Stimulated activated CD4-positive, alpha-beta T cell treated with anti-CD3 and anti-CD28 coated beads, Interleukin-4, amount 100 ng/mL, for 48 hours (primary cell): ENCODE data around the gene CTU1.
A peak's percentile ranks its signal among the peaks of the same experiment; 100 is the strongest.

Experiments used
- DNase-seq, 2 donors: peaks; one replicate each; pipeline ENCODE4 v3.0.0-alpha.2; 2020; ENCODE audit warnings: low read depth in 2 of 2

Gene CTU1

DNA sequence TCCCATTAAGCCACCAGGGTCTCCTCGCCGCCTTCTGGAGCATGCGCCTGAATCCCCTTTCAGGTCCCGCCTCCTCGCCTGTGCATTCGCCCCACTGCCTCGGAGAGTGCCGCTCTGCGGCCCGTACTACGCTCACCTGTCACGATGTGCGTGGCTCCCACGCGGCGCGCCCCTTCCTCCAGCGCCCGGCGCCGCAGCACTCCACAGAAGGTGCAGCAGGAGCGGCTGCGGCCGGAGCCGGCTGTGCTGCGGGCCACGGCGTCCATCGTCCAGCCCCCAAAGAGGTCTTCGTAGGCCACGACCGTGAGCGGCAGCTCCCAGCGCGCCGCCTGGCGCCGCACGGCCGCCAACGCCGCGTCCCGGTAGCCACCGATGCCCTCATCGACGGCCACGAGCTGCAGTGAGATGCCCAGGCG, 4.3 kb downstream of the CTU1 start:
- no peak for DNase-seq

DNA sequence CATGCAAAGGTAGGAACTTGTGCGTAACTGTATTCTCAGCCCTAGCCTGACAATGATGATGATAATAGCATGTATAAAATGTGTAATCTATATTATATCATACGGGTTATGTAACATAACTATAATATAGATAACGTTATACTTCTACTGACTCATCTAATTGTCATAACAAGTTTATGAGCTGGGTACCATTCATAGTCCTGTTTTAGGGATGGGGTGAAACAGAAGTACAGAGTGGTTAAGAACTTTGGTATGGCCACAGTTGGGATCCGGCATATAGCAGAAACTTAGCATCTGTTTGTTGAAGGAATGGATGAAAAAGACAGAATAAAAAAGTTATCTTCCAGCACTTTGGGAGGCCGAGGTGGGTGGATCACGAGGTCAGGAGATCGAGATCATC, 5.2 kb downstream of the CTU1 start:
- DNase-seq, result no peak

DNA sequence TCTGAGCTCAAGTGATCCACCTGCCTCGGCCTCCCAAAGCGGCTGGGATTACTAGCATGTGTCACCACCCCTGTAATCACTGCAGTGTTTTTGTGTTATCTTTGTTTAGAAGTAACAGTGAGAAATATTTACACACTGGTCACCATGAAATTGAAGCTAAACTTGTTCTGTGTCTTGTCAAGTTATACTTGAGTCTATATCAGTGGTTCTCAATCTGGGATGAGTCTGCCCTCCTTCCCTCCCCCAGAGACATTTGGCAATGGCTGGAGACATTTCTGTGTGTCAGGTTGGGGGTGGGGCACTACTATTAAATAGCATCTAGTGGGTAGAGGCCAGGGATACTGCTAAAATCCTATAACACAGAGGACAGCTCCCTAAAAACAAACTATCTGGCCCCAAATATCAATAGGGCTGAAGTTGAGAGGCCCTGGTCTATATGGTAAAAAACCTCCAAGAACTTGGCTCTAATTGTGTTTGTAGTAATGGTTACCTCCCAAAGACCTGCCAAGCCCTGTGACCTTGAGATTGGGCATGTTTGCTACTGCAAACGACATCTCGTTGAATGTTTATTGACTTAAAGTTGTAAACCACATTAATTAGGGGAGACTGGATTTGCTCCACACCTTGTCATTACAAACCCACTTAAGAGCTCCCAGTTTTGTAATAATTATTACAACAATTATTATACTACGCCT, 6.9 kb downstream of the CTU1 start:
- DNase-seq, result no peak

DNA sequence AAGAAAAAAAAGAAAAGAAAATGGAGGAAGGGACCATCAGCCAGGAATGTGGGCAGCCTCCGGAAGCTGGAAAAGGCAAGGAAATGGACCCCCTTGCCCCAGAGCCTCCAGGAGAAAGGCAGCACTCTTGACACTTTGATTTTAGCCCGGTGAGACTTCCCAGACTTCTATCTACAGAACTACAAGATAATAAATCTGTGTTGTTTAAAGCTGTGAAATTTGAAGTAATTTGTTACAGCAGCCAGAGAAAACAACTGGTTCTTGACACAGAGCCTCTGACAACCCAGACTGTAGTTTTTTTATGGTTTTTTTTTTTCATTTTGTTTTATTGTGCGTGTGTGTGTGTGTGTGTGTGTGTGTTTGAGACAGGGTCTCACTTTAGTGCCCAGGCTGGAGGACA, 7.6 kb downstream of the CTU1 start:
- DNase-seq, result no peak

DNA sequence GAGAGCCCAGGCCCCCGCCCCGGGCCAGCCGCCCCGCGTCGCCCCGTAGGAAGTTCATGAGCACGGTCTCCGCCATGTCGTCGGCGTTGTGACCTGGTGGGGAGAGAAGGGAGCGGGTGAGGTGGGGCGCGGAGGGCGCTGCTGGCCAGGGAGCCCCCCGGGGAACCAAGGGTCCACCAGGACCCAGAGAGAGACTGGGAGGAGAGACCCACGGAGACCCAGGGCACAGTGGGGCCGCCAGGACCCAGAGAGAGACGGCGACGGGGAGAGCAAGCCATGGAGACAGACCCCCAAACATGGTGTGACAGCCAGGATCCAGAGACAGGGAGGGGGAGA, 9.2 kb downstream of the CTU1 start:
- no peak for DNase-seq

- DNase-seq, result peak in 1 of 2 donors; percentile 19
Measured at GRCh38 chr19:51098365-51099046, 9.7 kb downstream of the CTU1 start.

GRCh38 chr19:51097796-51098195, 10.4 kb downstream of the CTU1 start:
- DNase-seq, result no peak

DNA sequence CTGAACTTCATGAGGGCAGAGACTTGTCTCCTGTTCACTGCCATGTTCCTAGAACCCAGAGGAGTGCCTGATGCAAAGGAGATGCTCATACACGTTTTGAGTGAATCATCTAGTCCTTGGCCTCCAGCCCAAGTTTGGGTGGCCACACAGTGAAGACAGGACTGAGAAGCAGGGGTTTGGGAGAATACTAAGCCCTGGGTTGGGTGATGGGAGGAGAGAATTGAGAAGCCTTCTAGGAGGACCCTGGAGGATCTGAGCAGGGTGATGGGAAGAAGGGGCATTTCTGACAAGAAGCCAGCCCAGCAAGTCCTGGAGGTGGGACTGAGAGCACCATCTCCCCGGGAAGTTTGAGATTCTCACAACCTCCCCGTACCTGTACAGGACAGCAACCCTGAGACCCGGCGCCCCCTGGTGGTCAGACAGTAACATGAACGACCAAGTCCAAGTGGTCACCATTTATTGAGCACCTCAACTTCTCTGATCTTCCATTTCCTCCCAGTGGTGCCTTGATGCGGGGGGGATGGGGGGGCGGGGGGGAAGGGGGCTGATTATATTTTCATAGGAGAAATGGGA, 11.0 kb downstream of the CTU1 start:
- DNase-seq, result peak; percentile 67 to 79

DNA sequence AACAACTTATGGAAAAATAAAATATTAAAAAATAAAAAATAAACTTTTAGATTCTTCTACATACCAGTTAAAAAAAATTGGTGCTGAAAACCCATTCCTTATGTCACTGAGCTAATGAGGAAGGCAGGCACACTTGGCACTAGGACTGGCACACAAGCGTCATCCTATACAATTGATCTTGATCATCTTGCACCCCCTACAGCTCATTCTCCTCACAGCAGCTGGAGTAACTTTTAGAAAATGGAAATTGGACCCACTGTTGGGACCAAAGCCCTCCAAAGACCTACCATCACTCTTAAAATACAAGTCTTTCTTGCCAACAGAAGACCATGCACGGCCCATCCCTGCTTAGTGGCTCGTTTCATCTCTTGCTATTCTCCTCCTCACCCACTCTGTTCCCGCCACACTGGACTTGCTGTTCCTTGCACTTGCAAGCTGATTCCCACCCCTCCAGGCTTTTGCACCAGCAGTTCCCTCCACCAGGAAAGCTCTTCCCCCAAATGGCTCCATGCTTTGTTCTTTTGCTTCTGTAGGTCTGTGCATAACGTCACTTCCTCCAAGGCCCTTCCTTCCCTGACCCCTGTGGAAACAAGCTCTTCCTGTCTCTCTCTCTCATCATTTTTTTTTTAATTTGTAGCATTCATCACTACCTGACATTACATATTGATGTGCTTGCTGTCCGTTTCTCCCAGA, 11.6 kb downstream of the CTU1 start:
- DNase-seq, result no peak

GRCh38 chr19:51094696-51095279, 13.4 kb downstream of the CTU1 start:
- DNase-seq, result peak; percentile 23 to 37

- DNase-seq, result no peak
Measured at GRCh38 chr19:51093510-51094345, 14.5 kb downstream of the CTU1 start.

DNA sequence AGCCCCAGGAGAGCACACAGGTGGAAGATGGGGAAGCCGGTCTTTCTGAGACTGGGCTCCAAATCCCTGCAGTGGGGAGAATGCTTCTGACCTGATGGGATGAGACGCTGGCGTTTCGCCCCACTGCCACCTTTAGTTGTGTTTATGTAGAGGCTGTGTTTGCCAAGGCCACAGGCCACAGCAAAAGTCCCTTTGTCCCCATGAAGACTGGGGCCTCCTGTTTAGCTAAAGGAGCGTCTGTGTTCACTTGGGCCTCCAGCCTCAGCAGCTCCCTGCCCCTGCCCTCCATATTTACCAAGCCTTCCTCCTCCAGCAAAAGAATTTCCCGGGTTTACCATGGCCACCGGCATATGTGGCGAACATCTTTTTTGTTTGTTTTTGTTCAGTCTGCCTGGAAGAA, 15.1 kb downstream of the CTU1 start:
- DNase-seq, result no peak

DNA sequence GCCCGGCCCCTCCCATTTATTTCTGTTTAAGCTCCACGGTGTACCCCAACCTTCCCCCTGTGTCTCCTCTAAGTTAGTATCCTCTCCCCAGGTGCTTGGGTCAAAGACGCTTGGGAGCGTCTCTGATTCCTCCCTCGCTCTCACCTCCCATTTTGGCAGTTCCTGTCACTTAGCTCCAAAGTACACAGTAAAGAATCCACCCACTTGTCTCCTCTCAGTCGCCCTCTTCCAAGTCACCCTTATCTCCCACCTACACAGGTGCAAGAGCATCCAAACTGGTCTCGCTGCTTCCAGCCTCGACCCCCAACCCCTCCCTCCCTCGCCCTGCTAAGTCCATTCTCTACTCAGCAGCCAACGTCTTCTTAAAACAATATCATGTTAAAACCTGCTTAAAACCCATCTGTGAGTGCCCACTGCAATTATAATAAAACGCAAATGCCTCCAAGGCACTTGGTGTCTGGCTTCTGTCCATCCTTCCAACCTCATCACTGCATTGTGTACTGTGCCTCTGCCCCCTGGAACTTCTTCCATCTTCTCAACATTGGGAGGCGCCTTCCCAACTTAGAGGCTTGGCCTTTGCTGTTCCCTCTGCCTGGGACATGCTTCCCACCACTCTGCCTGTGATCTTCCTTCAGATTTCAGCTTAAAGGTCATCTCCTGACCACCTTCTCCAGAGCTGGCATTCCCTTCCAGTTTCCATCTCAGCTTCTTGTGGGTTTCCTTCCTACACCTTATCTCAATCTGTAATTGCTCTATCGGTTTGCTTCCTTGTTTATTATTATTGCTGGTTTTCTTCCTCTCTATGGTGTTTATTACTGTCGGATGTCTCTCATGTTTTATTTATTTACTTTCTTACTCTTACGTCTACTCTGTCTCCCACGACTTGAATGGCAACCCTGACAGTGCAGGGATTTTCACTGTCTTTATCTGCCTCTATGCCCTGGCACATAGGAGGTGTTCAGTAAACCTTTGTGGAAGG, 16.0 kb downstream of the CTU1 start:
- no peak for DNase-seq

GRCh38 chr19:51091126-51091525, 17.1 kb downstream of the CTU1 start:
- no peak for DNase-seq

GRCh38 chr19:51090471-51090870, 17.7 kb downstream of the CTU1 start:
- no peak for DNase-seq

DNA sequence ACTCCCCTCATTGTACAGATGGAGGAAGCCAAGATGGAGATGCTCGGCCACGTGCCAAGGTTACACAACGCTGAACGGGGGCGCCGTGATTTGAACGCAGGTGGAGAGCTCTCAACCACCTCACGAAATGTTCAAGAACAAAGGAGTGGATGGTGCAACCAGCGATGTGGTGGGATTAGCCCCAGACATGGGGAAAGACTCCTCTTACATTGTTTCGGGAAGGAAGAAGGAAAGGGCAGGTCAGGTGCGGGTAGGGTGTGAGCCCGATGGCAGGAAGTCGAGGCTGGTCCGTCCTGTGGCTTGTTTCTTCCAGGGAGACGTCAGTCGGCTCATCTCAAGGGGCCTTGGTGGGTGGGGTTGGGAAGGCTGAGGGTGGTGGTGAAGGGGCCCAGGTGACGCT, 18.4 kb downstream of the CTU1 start:
- no peak for DNase-seq

DNA sequence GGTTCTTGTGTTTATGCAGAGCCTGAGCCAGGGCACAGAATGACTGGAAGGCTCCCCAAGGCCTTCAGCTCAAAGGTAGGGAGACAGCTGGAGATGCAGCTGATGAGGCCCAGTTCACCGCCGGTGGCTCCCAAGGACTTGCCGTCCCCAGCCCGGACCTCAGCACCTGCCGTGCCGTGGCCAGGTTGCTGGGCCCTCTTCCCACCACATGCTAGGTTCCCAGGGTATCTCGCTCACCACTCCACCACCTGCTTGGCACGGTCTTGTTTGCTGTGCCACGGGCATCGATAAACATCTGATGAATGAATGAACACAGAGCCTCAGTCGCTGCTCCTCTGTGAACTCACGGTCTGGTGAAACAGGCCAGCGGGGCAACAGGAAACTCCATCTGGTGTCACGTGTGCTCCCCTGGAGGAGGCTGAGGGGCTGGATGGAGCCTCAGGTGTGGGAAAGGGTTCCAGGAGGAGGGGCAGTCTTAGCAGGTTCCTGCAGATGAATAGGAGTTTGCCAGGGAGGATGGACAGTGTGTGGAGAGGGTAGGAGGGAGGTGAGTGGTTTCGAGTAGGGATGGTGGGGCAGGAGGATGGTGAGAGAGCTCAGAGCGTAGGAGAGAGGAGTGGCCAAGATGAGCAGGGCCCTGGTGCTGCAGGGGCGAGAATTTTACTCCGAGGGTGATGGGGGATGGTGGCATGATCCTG, 21.9 kb downstream of the CTU1 start:
- no peak for DNase-seq

- DNase-seq, result no peak
Measured at GRCh38 chr19:51084505-51084904, 23.7 kb downstream of the CTU1 start.

- DNase-seq, result no peak
Measured at GRCh38 chr19:51083783-51084182, 24.4 kb downstream of the CTU1 start.

DNA sequence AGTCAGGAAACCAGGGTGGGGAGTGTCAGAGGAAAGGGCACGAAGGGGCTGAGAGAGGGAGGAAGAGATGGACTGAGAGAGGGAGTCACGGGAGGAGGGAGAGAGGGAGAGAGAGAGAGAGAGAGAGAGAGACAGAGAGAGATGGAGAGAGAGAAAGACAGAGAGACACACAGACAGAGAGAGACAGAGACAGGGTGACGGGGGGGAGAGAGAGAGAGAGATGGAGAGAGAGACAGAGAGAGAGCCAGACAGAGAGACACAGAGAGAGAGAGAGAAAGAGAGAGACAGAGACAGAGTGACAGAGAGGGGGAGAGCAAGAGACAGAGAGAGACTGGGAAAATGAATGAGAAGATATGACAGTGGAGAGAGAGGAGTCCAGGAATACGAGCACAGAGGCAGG, 25.0 kb downstream of the CTU1 start:
- no peak for DNase-seq
